ENCODE measurements around the gene RO60.
A peak's percentile ranks its signal among the peaks of the same experiment; 100 is the strongest.

Gene RO60

GRCh38 chr1:193062698-193063463, 3.5 kb downstream of the RO60 start:
- FAIRE-seq = no peak

GRCh38 chr1:193065954-193066353, 6.5 kb downstream of the RO60 start:
- FAIRE-seq = no peak

GRCh38 chr1:193066606-193067005, 7.2 kb downstream of the RO60 start:
- FAIRE-seq = no peak

- no peak for FAIRE-seq
These were observed 8.6 kb downstream of the RO60 start for GRCh38 chr1:193068013-193068412.

- peak; percentile 19 for FAIRE-seq
These were observed 10.5 kb downstream of the RO60 start for GRCh38 chr1:193069748-193070385.

GRCh38 chr1:193070386-193070753, 11.0 kb downstream of the RO60 start:
- no peak for FAIRE-seq

GRCh38 chr1:193070942-193071341, 11.5 kb downstream of the RO60 start:
- FAIRE-seq = no peak

GRCh38 chr1:193077991-193078390, 18.6 kb downstream of the RO60 start:
- FAIRE-seq = no peak

- FAIRE-seq = no peak
These were observed 19.8 kb downstream of the RO60 start for GRCh38 chr1:193079187-193079586.

GRCh38 chr1:193083365-193084088, 24.1 kb downstream of the RO60 start:
- FAIRE-seq = no peak

GRCh38 chr1:193085263-193085662, 25.9 kb downstream of the RO60 start:
- FAIRE-seq = no peak

- peak; percentile 48 for FAIRE-seq
These were observed 26.9 kb downstream of the RO60 start for GRCh38 chr1:193086342-193086741.

GRCh38 chr1:193087893-193088292, 28.5 kb downstream of the RO60 start:
- no peak for FAIRE-seq

GRCh38 chr1:193090865-193091264, 31.5 kb downstream of the RO60 start:
- peak; percentile 57 for FAIRE-seq

GRCh38 chr1:193094112-193094511, 34.7 kb downstream of the RO60 start:
- FAIRE-seq = no peak

- FAIRE-seq = no peak
These were observed 43.2 kb downstream of the RO60 start for GRCh38 chr1:193102662-193103061.

- no peak for FAIRE-seq
These were observed 44.5 kb downstream of the RO60 start for GRCh38 chr1:193103759-193104501.

- FAIRE-seq = no peak
These were observed 45.1 kb downstream of the RO60 start for GRCh38 chr1:193104502-193104906.

- no peak for FAIRE-seq
These were observed 45.8 kb downstream of the RO60 start, which contains the start of gene GLRX2 for GRCh38 chr1:193104907-193105820. Gene GLRX2 (minus strand): TSS chr1:193105414. CDS start chr1:193105382, 32 bp downstream.

GRCh38 chr1:193105821-193106177, 46.4 kb downstream of the RO60 start:
- no peak for FAIRE-seq

- no peak for FAIRE-seq
These were observed 49.1 kb downstream of the RO60 start for GRCh38 chr1:193108471-193108870.

All from G401.6 (cell line).